HG03045 (cell line): ENCODE measurements around the gene MAP4K1.
"Not testable (repeated sequence)": the region's sequence is repeated elsewhere in the genome, so short reads cannot be mapped to it uniquely, and the experiment has no call there.

ENCODE experiments used
- ATAC-seq: cut with Tn5 transposase; IDR thresholded peaks from one replicate; pipeline ENCODE4 v1.9.1; 2021; ENCODE audit warnings: mild to moderate bottlenecking, moderate library complexity; ENCODE audit not compliant: unreplicated experiment

Gene MAP4K1

DNA sequence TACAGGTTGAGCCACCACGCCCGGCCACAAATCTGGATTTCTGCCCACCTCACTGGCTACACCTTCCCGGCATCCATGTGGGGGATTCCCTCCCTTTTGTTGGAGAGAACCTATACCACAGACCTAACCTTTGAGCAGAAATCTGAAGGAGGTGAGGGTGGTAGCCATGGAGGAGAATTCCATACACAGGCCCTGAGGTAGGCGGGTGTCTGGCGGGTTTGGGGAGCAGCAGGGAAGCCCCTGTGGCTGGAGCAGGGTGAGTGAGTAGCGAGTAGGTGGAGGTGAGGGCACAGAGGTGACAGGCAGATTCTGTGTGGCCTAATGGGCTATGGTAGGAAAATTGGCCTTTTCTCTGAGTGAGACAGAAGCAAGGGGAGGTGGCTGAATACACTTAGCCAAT is 11.8 kb upstream of the MAP4K1 start:
- no peak for ATAC-seq

DNA sequence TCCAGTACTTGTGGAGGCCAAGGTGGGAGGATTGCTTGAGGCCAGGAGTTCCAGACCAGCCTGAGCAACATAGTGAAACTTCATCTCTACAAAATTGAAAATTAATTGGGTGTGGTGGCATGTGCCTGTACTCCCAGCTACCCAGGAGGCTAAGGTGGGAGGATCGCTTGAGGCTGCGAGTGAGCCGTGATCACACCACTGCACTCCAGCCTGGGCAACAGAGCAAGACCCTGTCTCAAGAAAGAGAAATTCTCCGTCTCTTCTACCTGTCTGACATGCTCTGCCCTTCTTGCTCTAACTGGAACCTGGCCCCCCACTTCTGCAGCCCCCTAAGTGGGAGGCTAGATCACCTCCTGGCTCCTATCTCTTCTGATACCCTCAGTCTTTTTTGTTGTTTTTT is 8.6 kb upstream of the MAP4K1 start:
- ATAC-seq, result no peak

DNA sequence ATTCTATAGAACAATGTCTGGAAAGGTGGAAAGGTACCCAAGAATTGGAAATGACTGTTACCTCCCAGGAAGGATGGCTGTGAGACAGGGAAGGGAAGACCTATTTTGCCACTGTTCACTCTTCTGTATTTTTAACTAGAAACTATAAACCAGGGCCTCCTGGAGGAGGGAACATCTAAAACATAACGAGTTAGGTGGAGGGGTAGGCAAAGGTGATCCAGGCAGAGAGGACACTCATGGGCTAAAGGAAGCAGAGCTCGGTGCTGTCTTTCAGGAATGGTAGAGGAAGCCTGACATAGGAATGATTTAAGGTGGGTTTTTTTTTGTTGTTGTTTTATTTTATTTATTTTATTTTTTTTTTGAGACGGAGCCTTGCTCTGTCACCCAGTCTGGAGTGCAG is 7.1 kb upstream of the MAP4K1 start:
- no peak for ATAC-seq

DNA sequence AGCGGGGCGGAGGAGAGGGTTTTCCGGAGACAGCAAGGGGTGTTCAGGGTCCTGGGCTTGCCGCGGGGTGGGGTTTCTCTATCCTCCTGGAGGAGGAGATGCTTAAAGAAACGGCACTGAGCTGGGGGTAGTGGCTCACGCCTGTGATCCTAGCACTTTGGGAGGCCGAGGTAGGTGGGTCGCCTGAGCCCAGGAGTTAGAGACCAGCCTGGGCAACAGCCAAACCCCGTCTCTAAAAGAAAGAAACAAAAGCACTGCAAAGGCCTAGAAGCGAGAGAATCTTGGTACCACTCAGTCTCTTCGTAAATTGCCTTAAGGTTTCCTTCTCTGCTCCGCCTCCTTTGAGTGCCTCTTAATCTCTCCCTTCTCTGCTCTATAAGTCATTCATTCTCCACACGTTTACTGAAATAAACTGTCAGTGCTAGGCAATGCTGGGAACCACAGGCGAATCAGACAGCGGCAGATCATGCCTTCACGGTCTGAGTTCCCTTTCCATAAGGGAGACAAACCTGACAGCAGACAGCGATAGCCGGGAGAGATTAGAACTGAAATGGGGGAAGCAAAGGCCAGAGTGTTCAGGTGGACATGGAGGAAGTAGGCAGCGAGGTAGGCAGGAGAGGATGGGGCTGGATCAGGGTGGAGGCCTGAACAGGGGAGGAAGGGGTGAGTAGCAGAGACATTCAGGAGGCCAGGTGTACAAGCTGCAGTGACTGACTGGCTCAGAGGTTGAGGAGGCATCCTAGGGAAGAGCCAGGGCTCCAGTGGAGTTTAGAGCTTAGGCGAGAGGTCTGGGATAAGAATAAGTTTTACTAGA is 1.8 kb upstream of the MAP4K1 start:
- ATAC-seq, result no peak

DNA sequence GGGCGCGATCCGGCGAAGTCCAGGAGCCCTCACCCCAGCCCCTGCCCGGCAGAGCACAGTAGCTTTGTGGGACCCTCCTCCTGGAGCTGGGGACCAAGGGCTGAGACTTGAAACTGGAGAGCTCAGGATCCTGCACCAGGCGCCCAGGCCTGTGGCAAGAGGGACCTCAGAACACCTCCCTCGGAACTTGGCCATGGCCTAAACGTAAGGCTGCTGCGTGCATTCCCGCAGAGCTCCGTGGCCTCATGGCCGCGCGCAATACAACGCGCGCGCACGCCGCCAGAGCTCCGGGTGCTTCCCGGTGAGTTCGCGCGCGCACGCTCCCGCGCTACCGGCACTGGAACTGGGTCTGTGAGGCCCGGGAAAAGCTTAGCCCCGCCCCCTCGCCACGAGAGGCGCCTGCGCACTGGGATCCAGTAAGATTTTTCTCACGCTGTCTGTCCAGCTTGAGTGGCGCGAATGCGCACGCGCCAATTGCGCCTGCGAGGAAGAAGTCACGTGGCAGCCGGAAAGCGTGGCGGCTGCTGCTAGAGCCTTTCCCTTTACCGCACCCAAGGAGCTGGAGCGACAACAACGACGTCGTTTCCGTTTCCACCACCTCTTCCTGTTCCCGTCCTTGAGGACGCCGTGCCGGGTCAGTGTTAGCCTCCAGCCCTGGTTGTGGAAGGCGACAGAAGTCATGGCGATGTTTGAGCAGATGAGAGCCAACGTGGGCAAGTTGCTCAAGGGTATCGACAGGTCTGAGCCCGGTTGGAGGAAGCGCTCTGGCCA is 1.0 kb upstream of the MAP4K1 start, which contains the start of gene EIF3K:
Gene EIF3K, plus strand, starts transcription at position 599 of the 771 bp plus-strand sequence. Its CDS starts 81 bp downstream, at position 680.
- ATAC-seq, result peak; percentile 73

DNA sequence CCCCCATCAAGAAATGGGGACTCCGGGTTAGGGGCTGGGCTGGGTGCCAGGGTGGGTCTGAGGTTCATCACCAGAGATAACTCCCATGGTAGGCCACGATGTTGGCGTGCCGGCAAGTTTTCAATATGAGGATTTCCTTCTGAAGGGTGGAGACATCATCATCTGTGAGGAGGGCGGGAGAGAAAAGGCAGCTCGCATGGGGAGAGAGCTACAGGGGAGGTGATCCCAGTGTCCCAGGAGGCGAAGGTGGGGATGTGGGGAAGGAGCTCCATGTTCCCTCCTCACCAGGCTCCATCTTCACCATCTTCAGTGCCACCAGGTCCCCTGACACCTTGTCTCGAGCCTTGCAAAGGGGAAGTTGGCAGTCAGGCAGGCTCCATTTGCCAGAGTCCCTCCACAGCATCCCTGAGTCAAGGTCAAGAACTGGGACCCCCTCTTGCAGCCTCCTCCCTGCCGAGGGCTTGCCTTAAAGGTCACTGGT is 430 bp downstream of the MAP4K1 start:
- ATAC-seq, result no peak

DNA sequence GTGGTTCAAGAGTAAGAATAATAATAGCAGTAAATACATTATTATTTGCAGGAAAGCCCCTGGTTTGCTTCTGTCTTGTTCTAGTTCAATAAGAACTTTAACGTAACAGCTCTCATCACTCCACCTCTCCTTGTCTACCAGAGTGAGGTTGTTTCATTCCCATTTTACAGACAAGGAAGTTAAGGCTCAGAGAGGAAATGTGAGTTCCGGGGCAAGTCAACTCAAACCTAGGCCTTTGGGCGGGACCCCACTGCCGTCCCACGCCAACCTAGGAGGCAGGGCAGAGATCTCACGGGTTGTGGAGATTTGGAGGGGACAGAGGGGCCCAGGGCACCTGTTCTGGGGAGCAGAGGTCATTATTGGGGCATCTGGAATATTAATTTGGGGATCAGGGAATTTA is 1.5 kb downstream of the MAP4K1 start:
- ATAC-seq, result no peak

DNA sequence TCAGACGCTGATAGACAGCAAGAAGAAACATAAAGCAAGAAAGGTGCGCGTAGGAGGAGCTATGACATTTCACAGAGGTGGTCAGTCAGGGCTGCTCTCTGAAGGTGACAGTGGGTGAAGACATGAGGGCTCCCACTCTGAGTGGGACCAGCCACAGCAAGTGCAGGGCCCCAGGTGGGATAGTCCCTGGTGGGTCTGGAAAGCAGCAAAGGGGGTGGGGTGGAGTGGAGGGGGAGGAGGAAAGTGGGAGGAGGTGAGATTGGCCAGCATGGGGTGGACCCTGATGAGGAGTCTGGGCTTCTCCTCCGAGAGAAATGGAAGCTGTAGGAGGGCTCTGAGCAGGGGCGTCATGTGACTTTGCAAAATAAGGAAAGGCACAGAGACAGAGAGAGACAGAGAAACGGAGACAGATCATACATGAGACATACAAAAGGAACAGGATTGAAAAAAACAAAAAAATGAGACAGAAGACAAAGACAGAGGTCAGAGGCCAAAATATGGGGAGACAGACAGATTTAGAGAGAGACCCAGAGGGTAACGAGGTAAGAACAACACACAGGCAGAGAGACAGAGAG is 2.7 kb downstream of the MAP4K1 start:
- ATAC-seq, result no peak

DNA sequence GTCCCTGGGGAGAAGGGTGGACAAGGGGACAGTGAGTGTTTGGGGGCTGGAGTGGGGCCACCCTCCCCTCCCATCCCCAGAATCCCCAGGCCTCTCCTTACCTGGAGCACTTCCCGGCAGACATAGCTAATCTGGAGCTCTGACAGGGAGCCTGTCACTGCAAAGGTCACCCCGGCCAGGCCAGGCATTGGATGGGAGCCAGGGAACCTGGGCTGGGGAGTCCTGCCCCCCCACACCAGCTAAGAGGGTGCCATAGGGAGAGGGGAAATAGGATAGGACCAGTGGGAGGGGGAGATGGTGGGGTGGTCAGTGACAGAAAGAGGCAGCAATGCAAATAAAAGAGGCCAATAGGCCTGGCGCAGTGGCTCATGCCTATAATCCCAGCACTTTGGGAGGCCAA is 3.5 kb downstream of the MAP4K1 start:
- no peak for ATAC-seq

DNA sequence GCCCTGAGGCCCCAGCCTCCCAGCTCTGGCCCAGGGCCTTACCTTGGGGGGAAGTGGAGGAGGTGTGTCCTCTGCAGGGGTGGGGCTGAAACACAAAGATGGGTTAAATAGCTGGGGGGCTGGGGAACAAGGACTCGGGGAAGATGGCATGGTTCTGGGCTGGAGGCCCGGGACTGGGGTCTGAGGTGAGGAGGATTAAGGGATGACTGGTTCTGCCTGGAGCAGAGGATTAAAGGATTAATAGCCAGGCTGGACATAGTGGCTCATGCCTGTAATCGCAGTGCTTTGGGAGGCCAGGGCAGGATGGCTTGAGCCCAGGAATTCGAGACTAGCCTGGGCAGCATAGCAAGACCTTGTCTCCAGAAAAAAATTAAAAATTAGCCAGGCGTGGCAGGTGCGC is 11.6 kb downstream of the MAP4K1 start:
- no peak for ATAC-seq

DNA sequence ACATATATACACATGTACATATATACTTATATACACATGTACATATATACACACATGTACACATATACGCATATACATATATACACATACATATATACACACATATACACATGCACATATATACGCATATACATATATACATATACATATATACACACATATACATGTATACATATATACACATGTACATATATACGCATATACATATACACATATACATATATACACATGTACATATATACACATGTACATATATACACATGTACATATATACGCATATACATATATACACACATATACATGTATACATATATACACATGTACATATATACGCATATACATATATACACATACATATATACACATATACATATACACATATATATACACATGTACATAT is 14.9 kb downstream of the MAP4K1 start:
- ATAC-seq, result not testable (repeated sequence)

DNA sequence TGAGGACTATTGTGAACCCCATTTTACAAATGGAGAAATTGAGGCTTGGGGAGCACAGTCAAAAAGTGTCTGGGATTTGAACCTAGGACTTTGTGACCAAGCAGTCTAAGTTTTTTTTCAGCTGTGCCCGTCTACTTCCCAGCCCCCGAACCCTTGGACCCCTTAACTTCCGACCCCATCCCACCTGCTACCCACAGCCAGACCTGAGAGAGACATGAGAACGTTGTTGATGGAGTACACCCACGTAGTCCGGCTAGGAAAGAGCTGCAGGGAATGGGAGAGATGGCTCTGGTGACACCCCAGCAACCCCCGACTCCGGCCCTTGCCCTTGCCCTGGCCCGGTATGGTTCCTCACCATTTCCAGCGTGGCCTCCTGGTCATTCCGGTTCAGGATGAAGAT is 18.0 kb downstream of the MAP4K1 start:
- ATAC-seq, result no peak

DNA sequence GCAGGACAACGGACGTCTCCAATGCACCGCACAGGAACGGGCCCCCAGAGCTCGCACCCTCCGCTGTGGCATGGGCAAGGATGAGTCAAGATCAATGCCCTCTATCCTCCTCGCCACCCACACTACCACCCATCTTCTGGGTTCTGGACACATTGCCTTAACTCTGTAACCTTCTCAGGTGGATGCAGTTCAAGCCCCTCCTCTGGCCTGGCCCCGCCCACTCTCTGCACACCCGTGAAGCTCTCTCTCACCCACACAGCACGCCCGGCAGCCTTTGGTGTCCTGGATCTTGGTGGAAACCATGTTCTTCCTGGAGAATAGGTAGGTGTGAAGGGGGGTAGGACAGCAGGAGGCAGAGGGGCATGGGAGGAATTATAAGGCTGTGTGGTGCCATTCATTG is 20.7 kb downstream of the MAP4K1 start:
- ATAC-seq, result no peak

DNA sequence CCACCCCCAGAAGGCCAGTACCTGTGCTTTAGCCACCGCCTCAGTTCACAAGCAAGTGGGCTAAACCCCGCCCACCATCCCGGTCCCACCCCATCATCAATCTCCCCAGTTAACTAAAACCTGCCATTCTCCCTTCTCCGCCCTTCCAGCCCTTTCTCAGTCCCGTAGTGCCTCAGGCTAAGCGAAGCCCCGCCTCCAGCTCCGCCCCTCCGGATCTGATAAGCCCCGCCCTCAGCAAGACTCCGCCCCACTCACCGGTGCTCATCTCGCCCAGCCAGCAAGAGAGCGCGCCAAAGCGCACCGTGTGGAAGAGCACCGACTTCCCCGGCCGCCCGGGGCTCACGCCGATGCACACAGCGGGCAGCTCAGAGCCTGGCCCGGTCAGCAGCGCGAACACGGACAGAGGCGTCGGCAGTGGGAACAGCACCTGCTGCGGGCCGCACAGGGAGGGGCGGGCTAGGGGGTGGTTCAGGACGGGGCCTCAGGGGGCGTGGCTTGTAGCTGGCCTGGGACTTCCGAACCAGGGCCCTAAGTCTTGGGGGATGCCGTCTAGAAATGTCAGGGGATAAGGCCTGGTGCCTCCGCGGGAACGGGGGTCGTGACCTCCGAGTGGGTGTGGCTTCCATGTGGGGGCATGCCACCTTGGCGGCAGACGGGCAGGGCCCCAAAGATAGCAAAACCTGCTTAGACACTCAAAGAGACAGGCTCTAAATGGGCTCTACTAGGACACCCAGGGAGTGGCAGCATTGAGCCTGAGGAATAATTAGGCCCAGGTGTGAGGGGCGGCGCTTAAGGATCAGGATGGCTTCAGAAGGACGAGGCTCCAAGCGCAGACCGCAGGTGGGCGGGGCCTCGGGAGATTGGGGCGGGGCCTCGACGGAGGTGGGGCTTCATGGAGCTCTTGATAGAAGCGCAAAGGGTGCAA is 21.4 kb downstream of the MAP4K1 start:
- no peak for ATAC-seq

DNA sequence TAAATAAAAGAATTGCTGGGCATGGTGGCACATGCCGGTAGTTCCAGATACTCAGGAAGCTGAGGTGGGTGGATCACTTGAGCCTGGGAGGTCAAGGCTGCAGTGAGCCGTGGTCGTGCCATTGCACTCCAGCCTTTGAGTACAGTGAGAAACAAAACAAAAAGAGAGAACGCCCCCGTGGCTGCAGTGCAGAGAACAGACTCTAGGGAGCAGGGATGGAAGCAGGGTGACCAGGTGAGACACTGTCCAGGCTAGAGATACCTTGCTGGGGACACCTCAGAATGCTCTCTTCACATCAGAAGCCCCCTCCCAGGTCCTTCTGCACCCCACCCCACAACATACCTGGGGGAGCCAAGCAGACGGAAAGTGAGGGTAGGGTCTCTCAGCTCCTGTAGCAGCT is 24.8 kb downstream of the MAP4K1 start:
- ATAC-seq, result no peak

DNA sequence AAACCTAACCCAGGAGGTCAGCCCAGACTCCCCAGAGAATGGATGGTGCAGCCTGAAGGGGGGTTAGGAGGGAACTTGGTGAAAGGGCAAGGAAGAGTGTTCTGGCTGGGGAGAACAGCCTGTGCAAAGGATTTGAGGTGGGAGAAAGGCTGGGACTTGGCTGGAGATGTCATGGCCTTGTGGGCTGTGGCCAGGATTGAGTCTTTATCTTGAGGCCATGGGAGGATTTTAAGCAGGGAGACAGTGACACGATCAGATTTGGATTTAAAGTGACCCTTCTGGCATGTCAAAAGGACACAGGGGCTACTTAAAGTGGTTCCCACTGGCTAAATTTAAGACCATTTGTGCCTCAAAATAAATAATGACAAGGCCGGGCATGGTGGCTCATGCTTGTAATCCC is 29.7 kb downstream of the MAP4K1 start:
- ATAC-seq, result no peak

DNA sequence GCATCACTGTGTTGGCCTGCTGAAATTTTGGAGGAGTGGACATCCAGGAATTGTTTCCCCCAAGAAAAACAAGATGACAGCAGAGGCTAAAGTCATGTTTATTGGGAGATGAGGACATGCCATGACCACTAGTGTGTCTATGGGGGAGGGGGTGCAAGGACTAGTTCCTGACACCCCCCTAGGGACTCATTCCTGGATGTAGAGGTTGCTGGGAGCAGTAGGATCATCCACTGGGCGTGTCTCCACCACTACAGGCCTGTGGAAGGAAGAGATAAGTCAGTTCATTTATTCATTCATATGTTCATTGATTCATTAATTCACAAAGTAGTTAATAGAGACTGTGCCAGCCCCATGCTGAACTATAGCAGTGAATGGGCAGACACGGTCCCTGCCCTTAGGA is 30.2 kb downstream of the MAP4K1 start:
- ATAC-seq, result no peak

DNA sequence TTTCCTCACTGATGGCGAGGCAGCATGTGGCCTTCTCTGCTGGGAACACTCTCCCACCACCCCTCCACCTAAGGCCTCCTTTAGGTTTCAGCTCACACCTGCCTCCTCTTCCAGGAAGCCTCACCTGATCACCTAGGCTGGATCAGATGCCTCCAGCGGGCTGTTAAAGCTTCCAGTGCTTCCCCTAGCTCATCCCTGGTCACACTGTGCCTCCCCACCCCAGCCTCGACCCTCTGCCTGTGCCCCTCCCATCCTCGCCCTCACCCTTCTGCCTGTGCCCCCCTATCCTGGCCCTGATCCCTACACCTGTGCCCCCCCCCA is 33.8 kb downstream of the MAP4K1 start:
- no peak for ATAC-seq

DNA sequence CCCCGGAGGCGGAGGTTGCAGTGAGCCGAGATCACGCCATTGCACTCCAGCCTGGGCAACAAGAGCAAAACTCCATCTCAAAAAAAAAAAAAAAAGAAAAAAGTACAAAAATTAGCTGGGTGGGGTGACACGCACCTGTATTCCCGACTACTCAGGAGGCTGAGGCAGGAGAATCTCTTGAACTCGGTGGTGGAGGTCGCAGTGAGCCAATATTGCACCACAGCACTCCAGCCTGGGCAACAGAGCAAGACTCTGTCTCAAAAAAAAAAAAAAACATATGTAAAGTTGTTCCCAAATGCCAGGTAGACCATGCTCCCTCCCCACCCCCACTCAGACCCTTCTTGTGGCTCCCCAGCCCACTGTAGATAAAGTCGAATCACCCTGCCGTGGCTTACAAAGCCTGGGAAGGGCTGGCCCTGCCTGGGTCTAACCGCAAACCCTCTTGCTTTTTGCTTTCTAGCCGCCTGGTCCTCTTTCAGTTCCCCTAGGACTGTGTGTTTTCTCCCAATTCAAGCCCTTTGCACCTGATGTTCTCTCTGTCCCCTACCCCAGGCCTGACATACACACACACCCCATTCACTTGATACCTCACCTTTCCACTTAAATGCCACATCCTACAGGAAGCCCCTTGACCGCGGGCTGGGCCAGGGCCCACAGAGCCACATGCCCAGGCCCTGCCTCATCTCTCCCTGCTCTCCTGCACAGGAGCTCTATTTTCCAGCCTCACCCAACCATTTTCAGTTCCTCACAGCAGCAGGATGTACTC is 34.4 kb downstream of the MAP4K1 start:
- ATAC-seq, result peak; percentile 62

DNA sequence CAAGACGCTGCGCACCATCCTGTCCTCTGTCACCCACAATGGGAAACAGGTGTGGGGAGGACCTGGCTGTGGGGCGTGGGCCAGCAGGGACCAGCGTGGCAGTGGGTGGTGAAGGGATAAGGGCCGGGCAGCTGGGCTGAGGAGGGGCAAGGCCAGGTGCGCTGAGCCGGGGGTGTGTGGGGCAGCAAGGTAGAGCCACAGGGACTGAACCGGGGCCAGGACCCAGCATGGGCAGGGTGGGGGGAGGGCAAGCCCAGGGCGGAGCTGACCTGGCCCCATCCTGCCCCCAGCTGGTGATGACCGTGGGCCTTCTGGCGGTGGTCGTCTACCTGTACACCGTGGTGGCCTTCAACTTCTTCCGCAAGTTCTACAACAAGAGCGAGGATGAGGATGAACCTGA is 37.7 kb downstream of the MAP4K1 start:
- no peak for ATAC-seq
